ENCODE results near the gene FAM153A.
"Not testable (repeated sequence)": the region's sequence is repeated elsewhere in the genome, so short reads cannot be mapped to it uniquely, and the experiment has no call there.

Gene FAM153A

DNA sequence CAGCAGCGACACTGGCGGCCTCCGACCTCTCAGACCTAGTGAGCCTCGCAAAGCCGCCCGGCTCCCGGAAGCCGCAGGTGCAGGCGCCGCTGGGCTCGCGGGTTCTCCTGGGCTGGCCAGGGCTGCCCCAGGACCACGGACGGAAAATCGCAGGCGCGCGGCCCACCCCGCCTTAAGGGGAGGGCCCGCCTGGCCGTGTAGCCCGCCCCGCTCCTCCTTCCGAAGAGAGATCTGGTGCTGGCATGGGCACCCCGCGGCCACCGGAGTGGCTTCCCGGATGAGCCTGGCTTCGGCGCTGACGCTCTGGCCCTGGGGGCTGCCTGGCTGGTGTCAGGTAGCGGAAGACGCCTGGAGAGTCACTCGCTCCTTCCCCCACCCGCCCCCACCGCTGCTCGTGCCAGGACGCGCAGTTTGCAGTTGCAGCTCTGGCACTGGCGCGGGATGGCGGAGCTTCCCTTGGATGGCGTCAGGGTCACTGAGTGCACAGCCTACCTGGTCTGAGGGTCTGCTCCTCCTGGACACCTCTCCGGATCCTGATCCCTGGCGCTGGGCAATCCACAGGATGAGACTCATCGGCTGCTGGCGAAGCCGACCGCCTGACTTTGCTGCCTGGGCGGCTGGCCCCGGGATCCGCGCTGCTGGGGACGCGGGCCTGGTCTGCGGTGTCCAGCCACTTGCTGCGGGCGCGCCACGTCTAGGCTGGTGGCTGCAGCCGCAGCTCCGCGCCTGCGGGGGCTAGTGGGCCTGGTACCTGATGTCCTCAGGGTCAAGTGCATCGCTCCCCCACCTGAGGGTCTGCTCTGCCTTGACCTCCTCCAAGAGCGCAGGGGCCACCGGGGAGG is at the start of gene FAM153A:
Gene FAM153A (minus strand): TSS at position 108 of the 842 bp plus-strand sequence.
- H3F3A ChIP-seq (ENCODE audit: insufficient read depth, low read length); H3K4me3 ChIP-seq (ENCODE audit: low read depth, low read length, poor library complexity, severe bottlenecking); H3K9me3 ChIP-seq (ENCODE audit: low read length); H3K27ac ChIP-seq (ENCODE audit: low read depth, low read length, poor library complexity, severe bottlenecking); H3K27me3 ChIP-seq (ENCODE audit: insufficient read depth, low read length); H3K36me3 ChIP-seq (ENCODE audit: insufficient read depth, low read length); H4K20me1 ChIP-seq (ENCODE audit: insufficient read depth, low read length); H3K9ac ChIP-seq (ENCODE audit: low read length); H3K79me2 ChIP-seq (ENCODE audit: insufficient read depth, low read length); H3K4me2 ChIP-seq (ENCODE audit: low read length); H3K4me1 ChIP-seq (ENCODE audit: insufficient read depth, low read length, severe bottlenecking); H3K9me2 ChIP-seq (ENCODE audit: low read depth, low read length); H2AFZ ChIP-seq (ENCODE audit: low read length): not testable (repeated sequence)

DNA sequence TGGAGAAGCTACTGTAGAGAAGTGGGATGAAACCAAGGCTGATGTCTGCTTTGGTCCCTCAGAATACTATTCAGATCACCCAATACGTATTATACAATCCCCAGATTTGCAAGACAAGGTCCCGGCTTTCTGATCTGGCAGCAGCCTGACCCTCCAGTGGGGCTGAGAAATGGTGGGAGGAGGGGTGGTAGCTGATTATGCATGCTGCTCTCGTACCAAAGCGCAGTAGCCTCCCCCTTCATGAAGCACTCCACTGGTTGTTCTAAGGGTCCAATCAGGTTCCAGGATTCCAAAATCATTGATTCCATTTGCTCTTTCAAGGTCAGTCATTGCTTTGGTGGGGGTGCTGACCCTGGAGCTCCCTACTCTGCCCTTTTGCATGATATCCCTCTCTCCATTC is 49.6 kb upstream of the FAM153A start:
- not testable (repeated sequence) for H3K4me1 ChIP-seq (ENCODE audit: insufficient read depth, low read length, severe bottlenecking); H3K4me2 ChIP-seq (ENCODE audit: low read length); H3K27me3 ChIP-seq (ENCODE audit: insufficient read depth, low read length); H3K9me2 ChIP-seq (ENCODE audit: low read depth, low read length); H3K79me2 ChIP-seq (ENCODE audit: insufficient read depth, low read length); H3K36me3 ChIP-seq (ENCODE audit: insufficient read depth, low read length); H3K9me3 ChIP-seq (ENCODE audit: low read length); H3F3A ChIP-seq (ENCODE audit: insufficient read depth, low read length); H3K4me3 ChIP-seq (ENCODE audit: low read depth, low read length, poor library complexity, severe bottlenecking); H3K9ac ChIP-seq (ENCODE audit: low read length); H4K20me1 ChIP-seq (ENCODE audit: insufficient read depth, low read length); H3K27ac ChIP-seq (ENCODE audit: low read depth, low read length, poor library complexity, severe bottlenecking); H2AFZ ChIP-seq (ENCODE audit: low read length)

DNA sequence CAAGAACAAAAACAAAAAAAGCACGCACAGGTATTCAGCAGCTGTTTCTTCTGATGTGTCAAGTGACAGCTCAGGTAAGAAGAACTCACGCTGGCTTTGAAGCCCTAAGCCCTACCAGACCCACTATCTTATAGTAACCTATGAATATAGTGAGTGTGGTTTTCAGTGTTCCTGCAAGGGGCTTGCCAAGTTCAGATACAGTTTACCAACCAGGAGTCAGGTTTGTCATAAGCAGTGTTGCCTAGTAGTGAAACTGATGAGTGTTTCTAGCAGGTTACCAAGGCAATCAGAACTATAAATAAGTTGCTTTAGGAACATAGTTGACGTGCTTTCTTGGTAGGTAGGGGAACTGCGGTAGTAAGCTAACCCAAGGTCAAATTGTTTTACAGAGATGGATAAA is 43.4 kb upstream of the FAM153A start:
- H3K79me2 ChIP-seq (ENCODE audit: insufficient read depth, low read length); H2AFZ ChIP-seq (ENCODE audit: low read length); H3K4me2 ChIP-seq (ENCODE audit: low read length); H3K9ac ChIP-seq (ENCODE audit: low read length); H3K9me3 ChIP-seq (ENCODE audit: low read length); H4K20me1 ChIP-seq (ENCODE audit: insufficient read depth, low read length); H3K27ac ChIP-seq (ENCODE audit: low read depth, low read length, poor library complexity, severe bottlenecking); H3K36me3 ChIP-seq (ENCODE audit: insufficient read depth, low read length); H3K4me3 ChIP-seq (ENCODE audit: low read depth, low read length, poor library complexity, severe bottlenecking); H3K9me2 ChIP-seq (ENCODE audit: low read depth, low read length); H3K27me3 ChIP-seq (ENCODE audit: insufficient read depth, low read length); H3F3A ChIP-seq (ENCODE audit: insufficient read depth, low read length); H3K4me1 ChIP-seq (ENCODE audit: insufficient read depth, low read length, severe bottlenecking): not testable (repeated sequence)

DNA sequence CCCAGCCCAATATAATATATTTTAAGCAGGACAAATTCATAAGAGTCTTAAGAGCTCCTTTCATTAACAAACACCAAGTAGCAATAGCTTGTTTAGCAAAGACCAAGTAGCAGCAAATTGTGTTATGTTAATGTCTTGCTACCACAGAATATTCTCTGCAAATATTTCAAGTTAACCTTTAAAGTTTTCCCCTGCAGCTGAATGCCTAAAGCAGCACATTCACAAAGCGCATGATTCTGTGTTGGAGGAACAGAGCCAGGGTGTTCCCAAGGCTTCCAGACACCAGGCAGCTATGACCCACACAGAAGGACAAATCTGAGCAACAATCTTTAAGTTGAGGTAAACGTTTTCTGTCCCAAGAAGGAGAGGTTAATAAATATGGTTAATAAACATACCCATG is 42.1 kb upstream of the FAM153A start:
- not testable (repeated sequence) for H3K4me2 ChIP-seq (ENCODE audit: low read length); H3K27ac ChIP-seq (ENCODE audit: low read depth, low read length, poor library complexity, severe bottlenecking); H3K9me3 ChIP-seq (ENCODE audit: low read length); H4K20me1 ChIP-seq (ENCODE audit: insufficient read depth, low read length); H3K9me2 ChIP-seq (ENCODE audit: low read depth, low read length); H3K9ac ChIP-seq (ENCODE audit: low read length); H3K4me1 ChIP-seq (ENCODE audit: insufficient read depth, low read length, severe bottlenecking); H3F3A ChIP-seq (ENCODE audit: insufficient read depth, low read length); H3K4me3 ChIP-seq (ENCODE audit: low read depth, low read length, poor library complexity, severe bottlenecking); H2AFZ ChIP-seq (ENCODE audit: low read length); H3K36me3 ChIP-seq (ENCODE audit: insufficient read depth, low read length); H3K27me3 ChIP-seq (ENCODE audit: insufficient read depth, low read length); H3K79me2 ChIP-seq (ENCODE audit: insufficient read depth, low read length)

DNA sequence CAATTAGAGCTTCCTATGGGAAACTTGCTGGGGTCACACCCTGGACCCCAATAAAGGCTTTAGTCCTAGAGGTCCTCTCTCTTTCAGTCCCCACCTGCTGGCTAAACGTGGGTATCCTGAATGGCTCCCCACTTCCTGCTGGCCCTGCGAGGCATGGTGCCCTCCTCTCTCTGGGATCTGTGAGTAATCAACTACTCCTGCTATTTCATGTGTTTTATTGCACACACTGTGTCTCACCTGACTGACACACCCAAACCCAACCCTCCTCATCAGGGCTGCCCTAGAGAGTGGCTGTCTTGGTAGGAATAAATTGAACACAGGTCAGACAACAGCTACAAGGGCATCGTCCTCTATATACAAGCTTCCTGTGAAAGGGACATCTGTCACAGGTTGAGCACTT is 39.8 kb upstream of the FAM153A start:
- H3K4me1 ChIP-seq (ENCODE audit: insufficient read depth, low read length, severe bottlenecking); H3K9ac ChIP-seq (ENCODE audit: low read length); H3K27me3 ChIP-seq (ENCODE audit: insufficient read depth, low read length); H2AFZ ChIP-seq (ENCODE audit: low read length); H3K36me3 ChIP-seq (ENCODE audit: insufficient read depth, low read length); H3K79me2 ChIP-seq (ENCODE audit: insufficient read depth, low read length); H3K9me3 ChIP-seq (ENCODE audit: low read length); H3K4me3 ChIP-seq (ENCODE audit: low read depth, low read length, poor library complexity, severe bottlenecking); H3K4me2 ChIP-seq (ENCODE audit: low read length); H4K20me1 ChIP-seq (ENCODE audit: insufficient read depth, low read length); H3K27ac ChIP-seq (ENCODE audit: low read depth, low read length, poor library complexity, severe bottlenecking); H3K9me2 ChIP-seq (ENCODE audit: low read depth, low read length); H3F3A ChIP-seq (ENCODE audit: insufficient read depth, low read length): not testable (repeated sequence)

DNA sequence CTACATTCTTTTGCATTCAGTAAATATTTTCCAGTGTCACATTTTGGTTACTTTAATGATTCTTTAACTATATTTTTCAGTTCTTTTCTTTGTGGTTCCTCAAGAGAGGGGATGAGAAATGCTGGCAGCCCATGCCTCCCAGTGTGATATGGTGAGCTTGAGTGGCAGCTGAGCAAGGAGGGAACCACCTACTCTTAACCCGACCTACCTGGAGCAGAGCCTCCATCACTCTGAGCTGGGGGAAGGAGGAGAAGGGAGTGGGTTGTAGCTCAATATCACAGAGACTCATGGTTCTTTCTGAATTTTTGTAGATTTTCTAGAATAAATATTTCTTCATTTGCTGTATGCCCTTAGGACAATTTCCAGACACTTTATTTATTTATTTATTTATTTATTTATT is 37.0 kb upstream of the FAM153A start:
- H3F3A ChIP-seq (ENCODE audit: insufficient read depth, low read length); H3K4me3 ChIP-seq (ENCODE audit: low read depth, low read length, poor library complexity, severe bottlenecking); H3K36me3 ChIP-seq (ENCODE audit: insufficient read depth, low read length); H3K9ac ChIP-seq (ENCODE audit: low read length); H4K20me1 ChIP-seq (ENCODE audit: insufficient read depth, low read length); H3K9me2 ChIP-seq (ENCODE audit: low read depth, low read length); H2AFZ ChIP-seq (ENCODE audit: low read length); H3K27ac ChIP-seq (ENCODE audit: low read depth, low read length, poor library complexity, severe bottlenecking); H3K9me3 ChIP-seq (ENCODE audit: low read length); H3K4me2 ChIP-seq (ENCODE audit: low read length); H3K27me3 ChIP-seq (ENCODE audit: insufficient read depth, low read length); H3K79me2 ChIP-seq (ENCODE audit: insufficient read depth, low read length); H3K4me1 ChIP-seq (ENCODE audit: insufficient read depth, low read length, severe bottlenecking): not testable (repeated sequence)

DNA sequence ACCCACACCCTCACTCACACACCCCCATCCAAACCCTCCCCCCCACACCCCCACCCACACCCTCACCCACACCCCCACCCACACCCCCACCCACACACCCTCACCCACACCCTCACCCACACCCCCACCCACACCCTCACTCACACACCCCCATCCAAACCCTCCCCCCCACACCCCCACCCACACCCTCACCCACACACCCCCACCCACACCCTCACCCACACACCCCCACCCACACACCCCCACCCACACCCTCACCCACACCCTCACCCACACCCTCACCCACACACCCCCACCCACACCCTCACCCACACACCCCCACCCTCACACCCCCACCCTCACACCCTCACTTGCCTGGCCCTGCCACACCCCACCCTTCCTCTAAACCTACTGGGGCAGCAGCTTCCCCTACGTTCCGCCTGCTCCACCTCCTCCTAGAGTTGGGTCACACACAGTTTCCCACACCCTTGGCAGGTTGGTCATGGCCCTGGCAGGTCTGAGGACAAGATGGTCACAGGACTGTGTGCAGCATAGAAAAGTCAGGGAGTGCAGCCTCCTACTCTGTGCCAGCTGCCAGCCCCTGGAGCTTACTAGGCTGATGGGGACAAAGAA is 30.2 kb upstream of the FAM153A start:
- H3K9me3 ChIP-seq (ENCODE audit: low read length); H3K4me2 ChIP-seq (ENCODE audit: low read length); H3K27me3 ChIP-seq (ENCODE audit: insufficient read depth, low read length); H2AFZ ChIP-seq (ENCODE audit: low read length); H3K9ac ChIP-seq (ENCODE audit: low read length); H3K9me2 ChIP-seq (ENCODE audit: low read depth, low read length); H3K36me3 ChIP-seq (ENCODE audit: insufficient read depth, low read length); H3K4me3 ChIP-seq (ENCODE audit: low read depth, low read length, poor library complexity, severe bottlenecking); H3K79me2 ChIP-seq (ENCODE audit: insufficient read depth, low read length); H3K4me1 ChIP-seq (ENCODE audit: insufficient read depth, low read length, severe bottlenecking); H3F3A ChIP-seq (ENCODE audit: insufficient read depth, low read length); H4K20me1 ChIP-seq (ENCODE audit: insufficient read depth, low read length); H3K27ac ChIP-seq (ENCODE audit: low read depth, low read length, poor library complexity, severe bottlenecking): not testable (repeated sequence)

All from OCI-LY1 (cell line).